Panc1 (cell line): ENCODE data around the gene MAP2.

Experiments used
- CTCF ChIP-seq: fragments of 450-650 bp; IDR thresholded peaks from 2 replicates; pipeline ENCODE4 v1.5.1; 2017; ENCODE audit warnings: mild to moderate bottlenecking
- POLR2AphosphoS5 ChIP-seq: IDR thresholded peaks from 2 replicates; pipeline ENCODE4 v1.6.1; 2012; ENCODE audit warnings: mild to moderate bottlenecking, low read depth, low read length, moderate library complexity
- REST ChIP-seq, 2 experiments: IDR thresholded peaks; 2 replicates each; pipeline ENCODE4 v1.6.1; 2011 to 2012; ENCODE audit warnings: low read depth in 2 of 2, control low read depth in 1 of 2, low read length in 1 of 2, mild to moderate bottlenecking in 1 of 2, moderate library complexity in 1 of 2; ENCODE audit not compliant: insufficient read depth in 1 of 2

- TF ChIP-seq REST (IDR thresholded peaks at IDR 0.05; ENCODE audit: insufficient read depth in 1 of 2, low read depth in 2 of 2, low read length in 1 of 2) (no peak), CTCF (peak; percentile 55; the same call in 1 of the 2 replicates), POLR2AphosphoS5 (no peak)
Observed at GRCh38 chr2:209577376-209578357, 153.8 kb downstream of the MAP2 start.
